HUDEP-2 (cell line): ENCODE results near the gene IFT81.
"Not testable (repeated sequence)": the region's sequence is repeated elsewhere in the genome, so short reads cannot be mapped to it uniquely, and the experiment has no call there.

Experiments used
- DNase-seq, 76 experiments: peaks; one replicate each; lab custom pipeline; 2025; ENCODE audit not compliant: unreplicated experiment in 76 of 76; lab: John Stamatoyannopoulos, UW

The IFT81 gene

DNA sequence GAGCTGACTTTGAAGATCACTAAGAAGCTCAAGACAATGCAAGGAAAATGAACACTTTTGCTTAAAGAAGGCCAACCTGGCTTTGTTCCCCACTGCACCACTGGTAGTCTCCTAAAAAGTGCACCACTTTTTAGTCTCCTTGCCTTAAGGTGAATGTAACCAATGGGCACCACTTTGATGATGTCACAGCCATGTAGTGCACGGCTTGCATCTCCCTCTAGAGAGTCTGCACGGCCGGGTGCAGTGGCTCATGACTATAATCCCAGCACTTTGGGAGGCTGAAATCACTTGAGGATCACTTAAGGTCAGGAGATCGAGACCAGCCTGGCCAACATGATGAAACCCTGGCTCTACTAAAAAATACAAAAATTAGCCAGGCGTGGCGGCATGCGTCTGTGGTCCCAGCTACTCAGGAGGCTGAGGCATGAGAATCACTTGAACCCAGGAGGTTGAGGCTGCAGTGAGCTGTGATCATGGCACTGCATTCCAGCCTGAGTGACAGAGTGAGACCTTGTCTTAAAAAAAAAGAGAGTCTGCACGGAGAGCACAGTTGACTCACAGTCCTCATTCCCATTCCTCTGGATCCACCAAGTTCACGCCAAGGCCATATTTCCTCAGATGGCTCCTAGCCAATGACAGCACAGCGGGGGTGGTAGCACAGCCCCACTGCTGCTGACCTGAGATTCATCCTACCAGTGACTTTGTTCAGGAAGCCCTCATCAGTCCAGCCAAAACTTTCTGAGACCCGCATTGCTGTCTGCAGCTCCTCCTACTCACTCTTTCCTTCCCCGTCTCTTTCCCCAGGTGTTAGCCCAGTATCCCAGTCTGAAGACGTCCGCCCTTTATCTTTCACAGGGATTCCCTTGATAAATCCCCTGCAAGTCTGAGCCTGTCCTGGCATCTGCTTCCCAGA, 16.5 kb upstream of the IFT81 start:
- DNase-seq, result no peak

DNA sequence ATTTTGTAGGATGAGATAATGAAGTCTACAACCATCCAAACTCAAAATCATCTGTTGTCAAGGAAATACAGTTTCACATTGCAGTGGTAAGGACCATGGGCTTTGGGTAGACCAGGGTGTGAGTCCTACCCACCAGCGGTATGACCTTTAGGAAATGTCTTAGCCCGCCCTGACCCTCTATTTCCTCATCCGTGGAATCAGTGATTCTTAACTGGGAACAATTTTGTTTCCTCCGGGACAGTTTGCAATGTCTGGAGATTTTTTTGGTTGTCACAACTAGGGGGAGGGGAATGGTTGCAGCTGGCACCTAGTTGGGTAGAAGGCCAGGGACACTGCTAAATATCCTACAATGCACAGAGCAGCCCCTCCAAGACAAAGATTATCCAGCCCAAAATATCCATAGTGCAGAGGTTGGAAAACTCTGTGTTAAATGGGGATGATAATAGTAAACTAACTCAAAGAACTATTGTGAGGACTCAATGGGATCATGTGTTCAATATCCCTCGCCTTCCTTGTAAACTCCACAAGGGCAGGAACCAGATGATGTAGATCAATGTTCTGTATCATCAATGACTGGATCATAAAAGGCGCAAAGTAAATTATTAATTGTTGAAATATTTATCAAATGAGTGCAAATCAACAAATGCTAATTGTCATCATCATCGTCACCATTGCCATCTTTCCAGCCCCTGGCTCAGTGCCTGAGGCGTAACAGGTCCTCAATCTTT, 15.7 kb upstream of the IFT81 start:
- DNase-seq, result no peak

- no peak for DNase-seq
Measured at GRCh38 chr12:110109037-110109836, 14.9 kb upstream of the IFT81 start.

- DNase-seq, result no peak
Measured at GRCh38 chr12:110109837-110110535, 14.2 kb upstream of the IFT81 start.

GRCh38 chr12:110111476-110112334, 12.5 kb upstream of the IFT81 start:
- no peak for DNase-seq

- DNase-seq, result no peak
Measured at GRCh38 chr12:110112335-110112660, 11.9 kb upstream of the IFT81 start.

DNA sequence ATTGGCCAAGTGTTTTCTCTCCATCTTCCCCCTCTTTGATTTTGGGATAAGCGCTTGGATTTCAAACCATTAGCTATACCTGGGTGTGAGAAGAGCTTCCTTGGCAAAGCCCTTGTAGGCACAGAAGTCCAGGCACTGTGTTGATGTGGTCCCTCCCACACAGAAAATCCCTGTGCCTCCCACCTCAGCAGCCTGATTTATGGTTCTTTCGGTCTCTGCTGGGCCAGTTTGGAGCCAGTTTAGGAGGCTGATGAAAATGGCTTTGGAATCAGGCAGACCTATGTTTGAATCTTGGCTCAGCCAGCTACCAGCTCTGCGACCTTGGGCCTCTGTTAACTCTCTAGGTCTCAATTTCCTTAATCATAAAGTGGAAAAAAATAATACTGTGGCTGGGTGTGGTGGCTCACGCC, 9.6 kb upstream of the IFT81 start:
- DNase-seq, result no peak

DNA sequence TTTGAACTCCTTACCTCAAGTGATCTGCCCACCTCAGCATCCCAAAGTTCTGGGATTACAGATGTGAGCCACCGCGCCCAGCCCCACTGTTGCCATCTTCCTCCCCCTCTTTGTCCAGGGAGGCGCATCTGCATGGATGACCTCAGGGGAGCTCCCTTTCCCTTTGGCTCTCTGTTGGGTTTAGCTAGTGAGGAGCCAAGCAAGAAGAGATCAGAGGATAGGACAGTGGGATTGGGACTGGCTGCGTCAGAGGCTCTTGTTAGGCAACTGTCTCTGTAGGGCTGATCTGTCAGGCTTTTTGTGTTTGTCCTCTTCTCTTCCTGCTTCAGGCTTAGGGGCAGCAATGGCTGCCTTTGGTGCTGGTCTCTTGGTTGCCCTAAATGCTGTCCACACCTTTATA, 8.5 kb upstream of the IFT81 start:
- no peak for DNase-seq

DNA sequence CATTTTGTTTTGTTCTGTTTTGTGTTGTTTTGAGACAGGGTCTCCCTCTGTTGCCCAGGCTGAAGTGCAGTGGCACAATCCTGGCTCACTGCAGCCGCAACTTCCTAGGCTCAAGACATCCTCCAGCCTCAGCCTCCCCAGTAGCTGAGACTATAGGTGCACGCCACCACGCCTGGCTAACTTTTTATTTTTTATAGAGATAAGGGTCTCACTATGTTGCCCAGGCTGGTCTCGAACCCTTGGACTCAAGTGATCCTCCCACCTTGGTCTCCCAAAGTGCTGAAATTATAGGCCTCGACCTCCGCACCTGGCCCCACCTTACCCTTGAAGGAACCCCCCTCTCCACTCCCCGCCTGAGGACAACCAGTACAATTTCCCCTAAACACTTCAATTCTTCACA, 7.5 kb upstream of the IFT81 start:
- no peak for DNase-seq

GRCh38 chr12:110117210-110117609, 6.9 kb upstream of the IFT81 start:
- not testable (repeated sequence) for DNase-seq

DNA sequence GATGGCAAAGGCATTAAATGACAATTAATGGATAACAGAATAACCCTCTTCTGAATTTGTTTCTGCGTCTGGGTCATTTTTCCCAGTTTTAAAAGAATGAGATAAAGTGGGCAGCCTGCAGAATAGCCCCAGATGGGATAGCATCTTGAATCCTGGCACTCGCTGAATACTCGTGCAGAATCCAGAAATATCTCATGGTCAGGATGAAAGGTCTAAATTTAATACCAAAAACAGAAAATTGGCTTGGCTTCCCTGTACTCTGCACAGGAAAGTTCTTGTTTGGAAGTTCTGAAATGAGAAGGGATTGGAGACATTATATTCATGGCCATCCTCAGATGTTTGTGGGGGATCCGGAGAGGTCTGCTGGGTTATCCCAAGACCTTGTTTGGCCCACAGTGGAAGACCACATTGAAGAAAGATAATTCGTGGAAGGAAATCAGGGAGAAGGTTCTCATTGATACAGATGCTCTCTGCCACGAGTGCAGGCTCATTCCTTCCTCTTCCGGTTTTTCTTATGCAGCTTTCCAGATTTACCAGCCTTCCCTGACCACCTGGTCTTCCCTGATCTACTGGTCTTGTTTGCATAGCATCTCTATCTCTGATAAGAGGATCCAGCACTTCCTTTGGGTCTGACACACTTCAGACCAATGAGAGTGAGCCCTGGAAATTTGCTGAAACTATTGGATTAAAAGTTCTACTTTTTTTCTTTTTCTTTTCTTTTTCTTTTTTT, 6.0 kb upstream of the IFT81 start:
- DNase-seq, result no peak

DNA sequence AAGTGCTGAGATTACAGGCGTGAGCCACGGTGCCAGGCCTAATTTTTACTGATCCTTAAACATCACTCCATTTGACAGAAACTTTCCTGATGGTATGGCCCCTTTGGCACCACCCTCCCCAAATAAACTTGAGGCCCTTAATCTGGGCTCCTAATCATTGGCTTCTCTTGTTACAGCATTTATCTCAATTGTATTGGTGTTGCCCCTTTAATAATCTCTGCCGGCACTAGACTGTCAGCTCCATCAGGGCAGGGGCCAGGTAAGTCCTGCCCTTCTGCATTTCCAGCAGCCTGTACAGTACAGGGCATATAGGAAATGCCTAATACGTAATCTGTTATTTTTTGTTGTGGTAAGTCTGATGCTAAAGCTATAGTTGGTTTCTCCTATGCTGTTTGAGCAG, 1.2 kb upstream of the IFT81 start:
- no peak for DNase-seq

DNA sequence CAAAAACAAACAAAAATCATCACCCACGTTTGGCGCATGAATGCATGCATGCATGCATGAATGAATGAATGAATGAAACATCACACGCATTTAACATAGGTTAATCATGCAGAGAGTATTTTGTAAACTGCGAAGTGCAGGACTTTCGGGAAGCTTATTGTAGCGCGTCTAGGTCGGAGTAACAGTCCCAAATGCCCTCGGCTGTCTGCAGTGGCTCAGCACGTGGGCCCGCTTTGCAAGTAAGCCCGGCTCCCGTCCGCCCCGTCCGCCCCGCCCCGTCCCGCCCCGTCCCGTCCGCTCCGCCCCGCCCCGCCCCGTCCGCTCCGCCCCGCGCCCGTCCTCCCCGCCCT, 263 bp upstream of the IFT81 start:
- peak in 2 of 76 experiments; percentile 35 to 82 for DNase-seq

- no peak for DNase-seq
Measured at GRCh38 chr12:110126557-110126956, 2.4 kb downstream of the IFT81 start.

GRCh38 chr12:110134691-110135411, 10.7 kb downstream of the IFT81 start:
- no peak for DNase-seq

GRCh38 chr12:110135806-110136205, 11.6 kb downstream of the IFT81 start:
- DNase-seq, result no peak

DNA sequence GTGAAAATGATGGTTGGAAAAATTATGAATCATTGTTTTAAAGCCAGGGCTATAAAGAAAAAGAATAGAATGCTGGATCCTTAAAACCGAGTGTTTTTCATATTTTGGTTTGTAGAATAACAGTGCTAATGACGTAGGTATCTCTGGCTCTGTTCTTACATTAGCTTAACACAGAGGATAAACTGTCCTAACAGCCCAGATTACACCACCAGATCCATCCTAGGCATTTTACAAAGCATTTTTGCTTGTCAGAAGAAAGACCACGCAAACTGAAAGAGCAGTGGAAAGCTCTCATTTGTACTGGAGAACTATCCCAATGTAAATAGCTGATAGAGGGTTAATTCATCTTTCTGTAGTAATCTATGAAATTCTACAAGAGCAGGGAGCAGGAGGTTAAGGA, 13.6 kb downstream of the IFT81 start:
- DNase-seq, result no peak

- DNase-seq, result no peak
Measured at GRCh38 chr12:110141389-110141788, 17.2 kb downstream of the IFT81 start.

- DNase-seq, result no peak
Measured at GRCh38 chr12:110146986-110147385, 22.8 kb downstream of the IFT81 start.
